HG02642 (cell line): ENCODE results near the gene MMP7.

Experiments
- ATAC-seq: cut with Tn5 transposase; IDR thresholded peaks from one replicate; pipeline ENCODE4 v1.9.1; 2021; ENCODE audit warnings: mild to moderate bottlenecking; ENCODE audit not compliant: unreplicated experiment, poor library complexity

MMP7 gene

GRCh38 chr11:102497061-102497460, 33.5 kb downstream of the MMP7 start:
- no peak for ATAC-seq

- ATAC-seq: peak; percentile 85
Measured at GRCh38 chr11:102495161-102496042, 35.1 kb downstream of the MMP7 start.

- ATAC-seq: no peak
Measured at GRCh38 chr11:102494216-102494615, 36.3 kb downstream of the MMP7 start.

GRCh38 chr11:102493524-102493923, 37.0 kb downstream of the MMP7 start:
- ATAC-seq: no peak

GRCh38 chr11:102491969-102492368, 38.6 kb downstream of the MMP7 start:
- no peak for ATAC-seq

GRCh38 chr11:102489186-102490145, 41.1 kb downstream of the MMP7 start:
- no peak for ATAC-seq

- ATAC-seq: peak; percentile 88
Measured at GRCh38 chr11:102488208-102488607, 42.3 kb downstream of the MMP7 start.

- ATAC-seq: no peak
Measured at GRCh38 chr11:102487214-102487613, 43.3 kb downstream of the MMP7 start.

GRCh38 chr11:102486584-102486983, 44.0 kb downstream of the MMP7 start:
- no peak for ATAC-seq

- ATAC-seq: no peak
Measured at GRCh38 chr11:102485095-102485722, 45.3 kb downstream of the MMP7 start.

- no peak for ATAC-seq
Measured at GRCh38 chr11:102482433-102482832, 48.1 kb downstream of the MMP7 start.

- ATAC-seq: no peak
Measured at GRCh38 chr11:102479733-102480132, 50.8 kb downstream of the MMP7 start.

GRCh38 chr11:102478673-102479299, 51.8 kb downstream of the MMP7 start:
- no peak for ATAC-seq

- ATAC-seq: no peak
Measured at GRCh38 chr11:102476812-102477211, 53.7 kb downstream of the MMP7 start.

GRCh38 chr11:102476069-102476468, 54.5 kb downstream of the MMP7 start:
- ATAC-seq: no peak

- no peak for ATAC-seq
Measured at GRCh38 chr11:102473543-102473942, 57.0 kb downstream of the MMP7 start.

GRCh38 chr11:102472127-102472526, 58.4 kb downstream of the MMP7 start:
- ATAC-seq: no peak

- ATAC-seq: no peak
Measured at GRCh38 chr11:102471474-102471873, 59.1 kb downstream of the MMP7 start.
